GM12872 (cell line): Measurements from ENCODE around the gene MAGI1.

Source experiments
- CTCF ChIP-seq: IDR thresholded peaks from 3 replicates; pipeline ENCODE4 v1.5.1; 2011; ENCODE audit warnings: low read depth, mild to moderate bottlenecking, low read length, moderate library complexity; ENCODE audit not compliant: insufficient read depth

The MAGI1 gene

GRCh38 chr3:65493938-65494337 is 544.8 kb downstream of the MAGI1 start:
- TF ChIP-seq CTCF: no peak

GRCh38 chr3:65493371-65493882 is 545.3 kb downstream of the MAGI1 start:
- no peak for TF ChIP-seq CTCF

- no peak for TF ChIP-seq CTCF
These were observed 546.5 kb downstream of the MAGI1 start for GRCh38 chr3:65492249-65492648.

- TF ChIP-seq CTCF: no peak
These were observed 548.6 kb downstream of the MAGI1 start for GRCh38 chr3:65490114-65490513.

GRCh38 chr3:65489253-65489652 is 549.5 kb downstream of the MAGI1 start:
- no peak for TF ChIP-seq CTCF

- no peak for TF ChIP-seq CTCF
These were observed 552.8 kb downstream of the MAGI1 start for GRCh38 chr3:65485826-65486469.

- no peak for TF ChIP-seq CTCF
These were observed 553.8 kb downstream of the MAGI1 start for GRCh38 chr3:65484964-65485363.
